ENCODE data around the gene CDT1.

The CDT1 gene

DNA sequence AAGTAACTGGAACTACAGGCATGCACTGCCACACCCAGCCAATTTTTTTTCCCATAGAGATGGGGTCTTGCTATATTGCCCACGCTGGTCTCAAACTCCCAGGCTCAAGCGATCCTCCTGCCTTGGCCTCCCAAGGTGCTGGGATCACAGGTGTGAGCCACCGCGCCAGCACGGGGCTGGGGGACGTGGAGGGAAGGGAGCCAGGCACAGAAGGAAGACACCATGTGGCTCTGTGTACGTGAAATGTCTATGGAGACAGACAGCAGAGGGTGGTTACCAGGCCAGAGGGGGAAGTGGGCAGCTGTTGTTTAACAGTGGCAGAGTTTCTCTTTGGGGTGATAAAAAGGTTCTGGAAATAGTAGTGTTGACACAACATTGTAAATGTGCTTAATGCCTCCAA, 14.0 kb upstream of the CDT1 start:
- H3K4me2 ChIP-seq, result peak overlapping the region; percentile 84 to 100 (median 95)
- no peaks in the 10 kb centered on the region for H3K9me3 ChIP-seq (replicated peaks in 1 of 11)
- H4K20me1 ChIP-seq, result no peaks in the 10 kb centered on the region; a peak in 1 of 22 replicates
- H3K27me3 ChIP-seq, result no peaks in the 10 kb centered on the region
- peak overlapping the region in 9 of 11 experiments; percentile 67 to 80 (median 77); a peak in 18 of 22 replicates for H3K9ac ChIP-seq
- peak overlapping the region in 9 of 10 experiments; percentile 43 to 68 (median 54); a peak in 12 of 20 replicates for H3K4me3 ChIP-seq
- no peak for TF ChIP-seq Cebpa-rat (IDR thresholded peaks at IDR 0.05)
- peak overlapping the region; percentile 19 to 90 (median 82); a peak in 21 of 22 replicates for H3K27ac ChIP-seq
- no peaks in the 10 kb centered on the region for H3K36me3 ChIP-seq
- H3K4me1 ChIP-seq, result peaks cover 54 to 85% (median 72%) of the 10 kb centered on the region in 10 experiments

DNA sequence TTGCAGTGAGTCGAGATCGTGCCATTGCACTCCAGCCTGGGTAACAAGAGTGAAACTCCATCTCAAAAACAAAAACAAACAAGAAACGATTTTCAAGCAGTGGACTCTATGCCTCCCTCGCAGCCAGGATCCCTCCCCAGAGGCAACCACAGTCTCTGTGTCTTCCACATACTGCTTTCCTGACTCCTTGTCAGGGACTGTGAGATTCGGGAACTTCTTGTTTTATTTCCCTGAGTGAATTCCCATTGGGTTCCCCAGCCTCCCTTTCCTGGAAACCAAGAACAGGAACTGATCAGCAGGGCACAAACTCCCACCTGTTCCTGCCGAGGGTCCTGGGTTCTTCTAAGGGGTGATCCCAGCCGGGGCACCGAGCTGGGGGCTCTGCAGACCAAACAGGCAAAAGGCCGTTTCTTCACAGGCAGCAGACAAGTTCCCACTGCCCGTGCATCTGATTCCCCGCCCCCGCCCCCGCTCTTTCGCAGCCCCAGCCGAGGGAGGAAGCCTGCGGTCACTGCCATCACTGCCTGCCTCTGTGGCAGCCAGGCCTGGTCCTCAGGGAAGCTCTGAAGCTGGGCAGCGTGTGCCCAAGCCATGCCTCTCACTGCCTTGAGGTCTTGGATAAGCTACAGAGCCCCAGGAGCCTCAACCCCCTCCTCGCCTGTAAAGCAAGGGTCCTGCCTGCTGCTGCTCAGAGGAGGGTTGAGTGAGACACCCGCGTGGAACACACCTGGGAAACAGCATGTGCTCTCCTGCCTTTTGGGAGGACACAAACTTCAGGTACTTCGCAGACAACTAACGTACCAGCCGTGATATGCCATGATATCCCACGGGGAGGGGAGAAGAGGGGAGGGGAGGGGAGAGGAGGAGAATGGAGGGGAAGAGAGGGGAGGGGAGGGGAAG, 13.0 kb upstream of the CDT1 start:
- Histone ChIP-seq H3K4me1 (peaks cover 64 to 91% (median 80%) of the 10 kb centered on the region in 10 experiments), H3K4me2 (peak overlapping the region; percentile 84 to 100 (median 95)), H3K9ac (peak overlapping the region; percentile 41 to 80 (median 77); a peak in 21 of 22 replicates), H3K27me3 (no peaks in the 10 kb centered on the region), H3K27ac (peak overlapping the region; percentile 38 to 90 (median 82); a peak in 21 of 22 replicates), H4K20me1 (no peaks in the 10 kb centered on the region), H3K4me3 (peak overlapping the region; percentile 43 to 68 (median 51); a peak in 19 of 20 replicates), H3K36me3 (no peaks in the 10 kb centered on the region), H3K9me3 (replicated peaks in 1 of 11) (no peaks in the 10 kb centered on the region)
- no peak for TF ChIP-seq Cebpa-rat (IDR thresholded peaks at IDR 0.05)

DNA sequence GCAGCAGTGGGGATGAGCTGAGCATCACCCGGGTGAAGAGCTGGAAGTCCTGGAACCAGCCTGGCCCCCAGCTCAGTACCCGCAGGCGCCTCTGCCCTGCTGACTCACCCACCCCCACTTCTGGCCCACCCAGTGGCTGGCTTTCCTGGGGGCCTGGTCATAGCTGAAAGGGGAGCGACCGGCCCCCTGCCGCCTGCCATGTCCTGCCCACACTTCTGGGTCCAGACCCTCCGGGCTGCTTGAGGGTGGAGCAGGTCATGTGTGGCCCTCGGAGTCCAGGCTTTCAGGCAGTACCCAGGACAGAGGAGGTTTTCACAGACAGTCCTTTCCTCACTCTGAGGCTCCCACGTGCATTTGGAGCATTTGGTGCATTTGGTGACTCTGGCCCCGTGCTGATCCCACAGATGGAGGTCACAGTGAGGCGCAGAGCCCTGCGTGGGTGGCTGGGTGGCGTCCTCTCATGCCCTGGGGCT, 11.5 kb upstream of the CDT1 start:
- peaks cover 66 to 96% (median 89%) of the 10 kb centered on the region in 10 experiments for H3K4me1 ChIP-seq
- peak overlapping the region in 10 of 11 experiments; percentile 12 to 82 (median 72); a peak in 19 of 22 replicates for H3K27ac ChIP-seq
- peak overlapping the region in 2 of 10 experiments; percentile 7 to 49; a peak in 3 of 20 replicates for H3K4me3 ChIP-seq
- H3K9me3 ChIP-seq (replicated peaks in 1 of 11), result no peaks in the 10 kb centered on the region
- no peaks in the 10 kb centered on the region for H3K36me3 ChIP-seq
- H3K9ac ChIP-seq, result peak overlapping the region in 10 of 11 experiments; percentile 11 to 69 (median 56); a peak in 16 of 22 replicates
- TF ChIP-seq Cebpa-rat (IDR thresholded peaks at IDR 0.05), result no peak
- H4K20me1 ChIP-seq, result no peaks in the 10 kb centered on the region
- peak overlapping the region; percentile 77 to 91 (median 88) for H3K4me2 ChIP-seq
- no peaks in the 10 kb centered on the region for H3K27me3 ChIP-seq

DNA sequence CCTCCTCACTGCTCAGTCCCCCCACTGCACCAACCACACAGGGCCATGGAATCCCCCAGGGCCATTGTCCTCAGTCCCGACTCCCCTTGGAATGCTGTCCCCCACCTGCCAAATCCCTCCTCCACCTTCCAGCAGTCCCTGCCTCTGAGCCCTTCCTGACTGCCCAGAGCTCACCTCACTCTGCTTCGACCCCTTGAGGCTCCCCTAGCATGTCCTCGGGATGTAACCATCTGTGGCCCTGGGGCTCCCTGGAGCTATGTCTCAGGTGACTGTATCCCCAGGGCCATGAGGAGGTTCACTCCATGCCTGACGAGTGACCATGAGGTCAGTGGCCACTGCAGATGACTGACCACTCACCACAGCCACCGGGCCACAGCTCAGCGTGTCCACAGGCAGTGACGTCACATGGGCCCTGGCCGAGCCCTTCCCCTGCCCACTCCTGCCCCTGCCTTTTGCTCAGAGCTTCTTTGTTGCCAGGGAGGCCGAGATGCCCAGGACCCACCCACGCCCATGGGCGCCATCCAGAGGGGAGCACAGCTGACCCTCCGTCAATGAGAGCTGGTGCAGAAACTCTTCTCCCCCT, 10.8 kb upstream of the CDT1 start:
- Histone ChIP-seq H3K27ac (peak overlapping the region in 10 of 11 experiments; percentile 12 to 82 (median 72); a peak in 18 of 22 replicates), H3K9ac (peak overlapping the region in 9 of 11 experiments; percentile 42 to 69 (median 60); a peak in 15 of 22 replicates), H3K4me1 (peaks cover 66 to 92% (median 86%) of the 10 kb centered on the region in 10 experiments)

DNA sequence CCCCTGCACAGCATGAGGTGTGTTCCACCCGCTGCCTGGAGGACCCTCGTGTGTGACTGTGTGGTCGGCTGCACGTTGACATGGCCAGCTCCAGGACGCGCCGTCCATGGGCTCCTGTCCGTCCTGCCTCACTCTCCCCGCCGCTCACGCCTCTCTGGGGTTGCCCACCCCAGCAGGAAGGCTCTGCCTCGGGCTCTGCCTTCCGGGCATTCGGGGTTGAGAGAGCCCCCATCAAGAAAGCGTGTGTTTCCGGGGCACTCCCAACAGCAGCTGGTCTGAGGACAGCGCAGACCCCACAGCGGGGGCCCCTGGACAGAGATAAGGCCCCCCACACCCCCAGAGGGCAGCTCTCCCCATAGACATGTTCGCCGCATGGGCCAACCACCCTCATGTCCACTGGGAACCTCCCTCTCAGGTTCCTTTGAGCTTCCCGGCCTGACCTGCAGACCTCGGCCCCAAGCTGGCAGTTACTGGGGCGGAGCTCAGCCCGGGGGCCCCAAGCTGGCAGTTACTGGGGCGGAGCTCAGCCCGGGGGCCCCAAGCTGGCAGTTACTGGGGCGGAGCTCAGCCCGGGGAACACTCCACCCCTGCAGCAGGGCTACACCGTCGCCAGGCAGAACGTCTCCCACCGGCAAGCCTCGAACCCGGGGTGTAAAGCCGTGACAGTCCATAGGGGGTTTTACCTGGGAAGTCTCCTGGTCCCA, 10.2 kb upstream of the CDT1 start:
- Histone ChIP-seq H3K27me3 (no peaks in the 10 kb centered on the region), H4K20me1 (no peaks in the 10 kb centered on the region), H3K27ac (peak overlapping the region in 9 of 11 experiments; percentile 22 to 82 (median 72); a peak in 17 of 22 replicates), H3K36me3 (no peaks in the 10 kb centered on the region), H3K4me2 (peak overlapping the region; percentile 77 to 91 (median 88)), H3K4me1 (peaks cover 66 to 90% (median 87%) of the 10 kb centered on the region in 10 experiments), H3K4me3 (peak overlapping the region in 2 of 10 experiments; percentile 26 to 39; a peak in 5 of 20 replicates), H3K9me3 (replicated peaks in 1 of 11) (peaks cover 0 to 8% (median 0%) of the 10 kb centered on the region in 11 experiments; a peak in 4 of 22 replicates), H3K9ac (peak overlapping the region; percentile 5 to 69 (median 55); a peak in 17 of 22 replicates)
- no peak for TF ChIP-seq Cebpa-rat (IDR thresholded peaks at IDR 0.05)

More for the DNA sequence above, 10.8 kb upstream of the CDT1 start:
- Histone ChIP-seq H4K20me1 (no peaks in the 10 kb centered on the region), H3K36me3 (no peaks in the 10 kb centered on the region), H3K9me3 (replicated peaks in 1 of 11) (0 out of 22 replicates have a peak, but pooled peaks cover 0 to 3% (median 0%) of the 10 kb centered on the region in 11 experiments), H3K27me3 (no peaks in the 10 kb centered on the region), H3K4me2 (peak overlapping the region; percentile 77 to 91 (median 88)), H3K4me3 (peak overlapping the region in 1 of 10 experiments; percentile 39; a peak in 1 of 20 replicates)
- no peak for TF ChIP-seq Cebpa-rat (IDR thresholded peaks at IDR 0.05)

DNA sequence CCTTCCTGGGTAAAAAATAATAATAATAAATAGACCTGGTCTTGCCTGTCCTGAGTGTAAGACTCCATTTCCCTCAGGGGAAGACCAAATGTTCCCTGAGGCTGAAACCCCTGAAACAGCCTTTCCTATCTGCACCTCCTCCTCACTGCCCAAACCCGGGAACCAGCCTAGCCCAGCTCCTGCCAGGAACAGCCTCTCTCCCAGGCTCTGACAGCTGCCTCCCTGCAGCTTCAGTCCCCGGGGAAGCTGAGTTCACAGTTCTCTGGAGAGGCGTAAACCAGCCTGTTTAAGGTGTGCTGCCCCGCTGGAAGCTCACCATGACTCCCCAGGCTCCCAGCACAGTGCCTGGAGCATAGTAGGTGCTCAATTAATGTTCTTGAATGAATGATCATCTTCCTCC, 7.3 kb upstream of the CDT1 start:
- Histone ChIP-seq H3K4me3 (no peak overlapping the region), H3K4me1 (peaks cover 60 to 93% (median 90%) of the 10 kb centered on the region in 10 experiments), H3K9ac (peak overlapping the region in 2 of 11 experiments; percentile 27; a peak in 3 of 22 replicates), H3K27ac (peak overlapping the region in 3 of 11 experiments; percentile 1 to 50 (median 49); a peak in 5 of 22 replicates), H3K36me3 (no peaks in the 10 kb centered on the region), H3K4me2 (peak overlapping the region in 9 of 11 experiments; percentile 1 to 79 (median 32); a peak in 13 of 22 replicates), H3K9me3 (replicated peaks in 1 of 11) (peaks cover 0 to 20% (median 0%) of the 10 kb centered on the region in 11 experiments; a peak in 8 of 22 replicates), H3K27me3 (no peaks in the 10 kb centered on the region), H4K20me1 (no peaks in the 10 kb centered on the region)
- no peak for TF ChIP-seq Cebpa-rat (IDR thresholded peaks at IDR 0.05)

DNA sequence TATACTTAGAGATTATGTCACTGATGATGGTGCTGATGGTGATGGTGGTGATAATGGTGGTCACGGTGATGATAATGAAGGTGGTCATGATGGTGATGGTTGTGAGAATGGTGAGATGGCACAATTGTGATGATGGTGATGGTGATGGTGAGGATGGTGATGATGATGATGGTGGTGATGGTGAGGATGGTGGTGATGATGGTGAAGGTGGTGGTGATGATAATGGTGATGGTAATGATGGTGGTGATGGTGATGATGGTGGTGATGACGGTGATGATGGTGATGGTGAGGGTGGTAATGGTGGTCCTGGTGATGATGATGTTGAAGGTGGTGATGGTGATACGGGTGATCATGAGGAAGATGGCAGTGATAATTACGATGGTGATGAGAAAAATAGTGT, 5.5 kb upstream of the CDT1 start:
- peak overlapping the region in 5 of 11 experiments; percentile 69 to 94 (median 89); a peak in 5 of 22 replicates for H3K27ac ChIP-seq
- peaks cover 52 to 93% (median 89%) of the 10 kb centered on the region in 10 experiments for H3K4me1 ChIP-seq
- TF ChIP-seq Cebpa-rat (IDR thresholded peaks at IDR 0.05), result no peak
- no peaks in the 10 kb centered on the region for H3K36me3 ChIP-seq
- no peaks in the 10 kb centered on the region for H4K20me1 ChIP-seq
- no peak overlapping the region for H3K9ac ChIP-seq
- H3K4me2 ChIP-seq, result peak overlapping the region in 6 of 11 experiments; percentile 87 to 99 (median 98); a peak in 11 of 22 replicates
- H3K9me3 ChIP-seq (replicated peaks in 1 of 11), result peaks cover 0 to 20% (median 0%) of the 10 kb centered on the region in 11 experiments; a peak in 8 of 22 replicates
- no peaks in the 10 kb centered on the region for H3K27me3 ChIP-seq
- H3K4me3 ChIP-seq, result no peak overlapping the region

Data from BLaER1 treated with 17β-estradiol and CSF1 and Interleukin-3, amounts not matched to agents 10 nM and 100 nM (cell line).